DLD1 (cell line): ENCODE data around the gene FKBP9.
"Not testable (repeated sequence)": the region's sequence is repeated elsewhere in the genome, so short reads cannot be mapped to it uniquely, and the experiment has no call there.

Experiments
- in situ Hi-C: cut with HindIII; loops from 2 replicates; pipeline ENCODE4 v1.10.0; 2017; ENCODE audit warnings: low sequenced_read_pairs

FKBP9 gene

DNA sequence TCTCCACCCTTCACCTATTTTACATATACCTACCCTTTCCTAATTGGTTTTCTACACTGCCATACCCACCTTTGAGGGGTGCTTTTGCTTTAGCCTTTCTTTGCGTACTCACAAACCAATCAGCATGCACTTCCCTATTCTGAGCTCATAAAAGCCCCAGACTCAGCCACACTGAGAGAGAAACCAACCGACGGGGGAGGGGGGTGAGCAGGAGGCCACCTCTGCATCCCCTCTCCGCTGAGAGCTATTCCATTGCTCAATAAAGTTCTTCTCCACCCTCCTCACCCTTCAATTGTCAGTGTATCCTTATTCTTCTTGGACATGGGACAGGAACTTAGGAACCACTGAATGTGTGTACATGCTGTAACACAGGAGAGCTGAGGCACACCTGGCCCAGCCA lies 9.0 kb upstream of the FKBP9 start:
- in situ Hi-C loops = loop anchor here (10.0 kb wide), 1 partner anchor 97 kb away; no protein-coding TSS in a partner anchor

DNA sequence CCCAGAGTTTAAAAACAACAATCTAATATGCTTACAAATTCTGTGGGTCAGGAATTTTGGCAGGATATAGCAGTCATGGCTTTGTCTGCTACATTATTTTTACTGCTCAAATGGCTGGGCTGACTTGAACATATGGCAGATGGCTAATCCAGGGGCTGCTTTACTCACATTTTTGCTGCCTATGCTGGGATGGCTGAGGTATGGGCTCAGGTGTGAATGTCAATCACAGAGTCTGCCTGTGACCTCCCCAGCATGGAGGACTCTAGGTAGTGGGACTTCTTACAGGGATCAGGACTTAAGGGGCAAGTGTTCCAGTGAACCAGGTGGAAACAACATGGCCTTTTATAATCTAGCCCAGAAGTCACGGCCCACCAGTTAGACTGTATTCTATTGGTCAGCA lies 4.4 kb upstream of the FKBP9 start:
- in situ Hi-C loops = no loop called here

DNA sequence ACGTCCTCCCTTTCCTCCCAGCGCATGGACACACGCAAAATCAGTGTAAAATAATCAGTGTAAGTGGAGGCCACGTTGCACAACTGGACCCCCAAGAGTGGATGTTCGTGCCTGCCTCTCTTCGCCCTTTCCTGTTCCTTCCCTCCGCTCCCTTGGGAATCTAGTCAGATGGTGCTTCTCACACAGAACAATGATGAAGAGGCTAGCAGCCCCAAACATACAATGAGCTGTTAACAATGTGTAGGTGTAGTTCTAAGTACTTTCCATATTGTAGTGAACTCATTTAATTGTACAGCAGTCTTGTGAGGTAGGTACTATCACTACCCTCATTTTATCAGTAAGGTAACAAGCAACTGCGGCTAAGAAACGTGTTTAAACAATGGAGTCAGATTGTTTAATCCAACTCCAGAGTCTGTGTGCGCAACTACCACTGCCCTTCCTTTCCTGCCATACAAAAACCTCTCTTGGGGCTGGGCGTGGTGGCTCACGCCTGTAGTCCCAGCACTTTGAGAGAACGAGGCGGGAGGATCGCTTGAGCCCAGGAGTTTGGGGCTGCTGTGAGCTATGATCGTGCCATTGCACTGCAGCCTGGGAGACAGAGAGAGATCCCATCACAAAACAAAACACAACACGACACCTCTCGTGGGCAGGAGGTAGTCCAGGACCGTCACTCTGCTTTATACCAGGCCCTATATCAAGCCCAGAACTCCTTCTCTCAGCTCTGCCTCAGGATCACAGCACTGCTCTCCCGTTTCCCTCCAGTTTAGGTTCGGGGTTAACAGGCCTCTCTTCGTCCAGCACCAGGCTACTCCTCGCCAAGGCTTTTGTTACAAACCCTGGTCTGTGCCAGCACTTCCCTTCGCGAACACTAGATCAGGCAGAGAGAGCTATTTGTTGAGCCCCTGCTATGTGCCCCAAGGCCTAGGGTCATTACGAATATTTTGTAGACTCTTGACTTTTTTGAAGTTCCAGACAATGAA lies 1.1 kb downstream of the FKBP9 start:
- in situ Hi-C loops = no loop called here

DNA sequence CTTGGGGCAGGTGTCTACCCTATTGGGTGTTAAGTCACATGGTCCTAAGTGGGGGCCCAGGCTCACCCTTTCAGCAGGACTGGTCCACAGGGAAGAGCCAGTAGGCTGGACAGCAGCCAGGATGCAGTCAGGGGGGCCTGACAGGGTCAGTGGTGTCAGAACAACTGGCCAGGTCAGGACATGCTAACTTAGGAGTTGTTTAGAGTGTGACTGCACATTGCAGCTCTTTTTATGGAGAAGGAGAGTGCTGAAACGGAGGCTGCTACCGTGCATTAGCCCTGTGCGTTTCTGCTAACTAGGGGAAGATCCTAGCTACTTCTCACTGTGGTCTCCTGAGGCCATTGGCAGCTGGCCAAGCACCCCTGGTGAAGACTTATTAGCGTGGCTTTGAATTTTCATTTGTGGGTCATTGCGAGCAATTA lies 6.7 kb downstream of the FKBP9 start:
- in situ Hi-C loops = not testable (repeated sequence)

DNA sequence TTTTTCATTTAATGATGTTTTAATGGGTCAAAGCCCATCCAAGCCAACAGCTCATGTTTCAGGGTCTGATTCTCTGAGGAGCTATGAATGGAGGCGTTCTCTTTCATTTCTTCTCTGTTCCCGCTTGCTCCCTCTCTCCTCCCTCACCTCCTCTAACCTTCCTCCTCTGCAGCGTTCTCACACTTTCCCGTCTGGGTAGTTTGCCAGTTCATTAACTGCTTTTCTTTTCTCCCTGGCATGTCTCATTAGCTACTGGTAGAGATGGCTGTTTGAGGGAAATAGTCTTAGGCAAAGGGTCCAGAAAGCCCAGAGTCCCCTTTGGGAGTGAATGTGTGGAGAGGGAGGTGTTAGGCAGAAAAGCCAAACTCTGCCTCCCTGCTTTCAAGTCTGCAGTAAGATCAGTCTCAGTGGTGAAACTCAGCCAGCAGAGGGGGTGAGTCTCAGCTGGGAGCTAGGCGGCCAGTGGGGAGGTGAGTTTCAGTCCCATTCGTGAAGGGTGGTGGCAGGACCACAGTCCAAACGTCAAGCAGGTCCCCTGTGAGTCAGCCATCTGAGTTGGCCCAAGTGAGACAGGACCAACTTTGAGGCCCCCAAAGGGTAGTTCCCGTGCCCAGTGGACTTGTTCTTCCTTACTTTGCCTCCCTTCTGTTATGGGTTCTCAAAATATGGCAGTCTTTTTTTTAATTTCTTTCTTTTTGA lies 7.4 kb downstream of the FKBP9 start:
- in situ Hi-C loops = not testable (repeated sequence)

DNA sequence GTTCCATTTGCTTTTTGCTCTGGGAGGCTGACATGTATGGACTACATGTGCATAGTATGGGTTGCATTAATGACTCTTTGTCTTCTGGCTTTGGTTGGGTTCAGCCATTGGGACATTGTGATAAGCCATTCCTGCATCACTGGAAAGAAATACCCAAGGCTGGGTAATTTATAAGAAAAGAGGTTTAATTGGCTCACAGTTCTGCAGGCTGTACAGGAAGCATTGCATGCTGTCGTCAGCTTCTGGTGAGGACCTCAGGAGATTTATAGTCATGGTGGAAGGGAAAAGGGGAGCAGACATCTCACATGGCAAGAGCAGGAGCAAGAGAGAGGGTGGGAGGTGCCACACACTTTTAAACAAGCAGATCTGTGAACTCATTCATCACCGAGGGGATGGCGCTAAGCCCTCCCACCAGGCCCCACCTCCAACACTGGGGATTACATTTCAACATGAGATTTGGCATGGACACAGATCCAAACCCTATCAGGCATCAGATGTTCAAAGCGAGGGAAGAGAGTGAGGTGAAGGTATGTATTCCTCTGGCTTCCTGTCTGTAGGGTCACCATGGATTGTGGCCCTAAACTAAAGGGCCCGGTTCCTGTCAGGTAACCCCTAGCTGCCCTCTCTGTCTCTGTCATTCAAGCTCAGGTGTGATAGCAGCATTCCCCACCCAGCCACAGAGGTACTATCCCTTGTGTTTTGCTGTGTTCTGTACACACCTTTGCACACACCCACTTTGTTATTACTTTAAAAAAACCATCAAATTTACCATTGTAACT lies 9.4 kb downstream of the FKBP9 start:
- in situ Hi-C loops = not testable (repeated sequence)

DNA sequence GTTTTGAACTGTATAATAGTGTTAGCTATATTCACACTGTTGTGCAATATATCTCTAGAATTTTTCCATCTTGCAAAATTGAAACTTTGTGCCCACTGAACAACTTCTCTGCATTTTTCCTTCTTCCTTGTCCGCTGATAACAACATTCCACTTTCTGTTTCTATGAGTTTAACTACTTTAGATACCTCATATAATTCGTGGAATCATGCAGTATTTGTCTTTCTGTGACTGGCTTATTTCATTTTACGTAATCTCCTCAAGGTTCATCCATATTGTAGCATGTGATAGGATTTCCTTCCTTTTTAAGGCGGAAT lies 10.0 kb downstream of the FKBP9 start:
- in situ Hi-C loops = not testable (repeated sequence)

DNA sequence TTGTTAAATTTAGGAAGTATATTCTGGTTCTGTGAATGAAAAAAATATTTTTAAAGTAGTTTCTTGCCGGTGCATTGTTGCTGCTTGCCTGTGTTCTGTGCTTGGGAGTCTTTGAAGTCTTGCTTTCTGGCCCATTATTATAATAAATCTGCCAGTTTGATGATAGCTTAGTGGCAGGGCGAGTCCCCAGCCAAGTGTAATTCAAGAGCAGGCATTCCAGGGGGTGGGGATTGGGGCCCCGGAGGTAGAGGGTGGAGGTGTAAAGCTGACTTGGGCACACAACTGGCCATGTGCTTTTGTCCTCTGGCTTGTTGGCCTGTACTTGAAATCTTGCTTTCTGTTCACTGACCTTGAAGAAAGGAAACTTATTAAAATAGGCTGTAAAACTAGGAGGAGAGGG lies 14.7 kb downstream of the FKBP9 start:
- in situ Hi-C loops = not testable (repeated sequence)

DNA sequence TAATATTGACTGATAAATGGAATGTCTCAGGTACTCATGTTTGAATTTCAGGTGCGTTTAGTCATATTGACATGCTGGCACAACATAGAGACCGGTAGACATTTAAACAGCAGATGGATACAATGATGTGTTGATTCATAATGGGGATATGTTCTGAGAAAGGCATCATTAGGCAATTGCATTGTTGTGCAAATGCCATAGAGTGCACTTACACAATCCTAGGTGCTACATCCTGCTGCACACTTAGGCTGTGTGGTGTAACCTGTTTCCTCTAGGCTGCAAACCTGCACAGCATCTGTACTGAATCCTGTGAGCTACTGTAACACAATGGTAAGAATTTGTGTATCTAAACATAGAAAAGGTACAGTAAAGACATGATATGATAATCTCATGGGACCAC lies 19.9 kb downstream of the FKBP9 start:
- in situ Hi-C loops = not testable (repeated sequence)

DNA sequence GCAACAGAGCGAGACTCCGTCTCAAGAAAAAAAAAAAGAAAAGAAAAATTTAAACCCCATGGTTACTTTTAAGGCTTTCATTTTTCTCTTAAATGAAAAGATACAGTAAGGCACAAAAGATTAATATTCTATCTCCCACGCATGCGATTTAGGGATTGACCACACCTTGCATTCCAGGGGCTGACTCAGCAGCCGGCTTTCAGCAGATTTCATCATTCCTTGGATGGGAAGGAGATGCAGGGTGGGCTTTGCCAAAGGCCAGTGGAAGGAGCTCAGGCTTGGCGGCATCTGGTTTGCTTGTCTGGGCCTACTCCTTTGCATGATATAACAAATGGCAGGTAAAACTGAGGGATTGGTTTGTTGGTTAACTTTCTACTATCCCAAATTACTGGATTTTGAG lies 22.0 kb downstream of the FKBP9 start:
- in situ Hi-C loops = not testable (repeated sequence)

DNA sequence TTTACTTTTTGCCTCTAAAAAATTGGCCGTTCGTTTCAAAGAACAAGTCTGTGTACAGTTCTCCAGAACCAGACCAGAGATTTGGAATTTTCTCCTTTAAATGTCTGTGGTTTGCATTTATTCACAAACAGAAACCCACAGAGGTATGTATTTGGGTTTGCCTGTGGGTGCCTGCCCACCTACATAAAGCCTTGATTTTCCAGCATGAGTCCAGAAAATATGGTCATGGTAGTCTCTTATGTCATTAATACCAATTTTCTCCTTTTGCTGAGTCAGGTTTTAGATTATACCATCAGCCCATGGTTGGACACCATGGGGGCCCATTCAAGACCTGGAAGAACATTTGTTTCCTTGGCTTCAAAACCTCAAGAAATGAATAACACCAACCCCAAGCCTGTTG lies 22.7 kb downstream of the FKBP9 start:
- in situ Hi-C loops = not testable (repeated sequence)

DNA sequence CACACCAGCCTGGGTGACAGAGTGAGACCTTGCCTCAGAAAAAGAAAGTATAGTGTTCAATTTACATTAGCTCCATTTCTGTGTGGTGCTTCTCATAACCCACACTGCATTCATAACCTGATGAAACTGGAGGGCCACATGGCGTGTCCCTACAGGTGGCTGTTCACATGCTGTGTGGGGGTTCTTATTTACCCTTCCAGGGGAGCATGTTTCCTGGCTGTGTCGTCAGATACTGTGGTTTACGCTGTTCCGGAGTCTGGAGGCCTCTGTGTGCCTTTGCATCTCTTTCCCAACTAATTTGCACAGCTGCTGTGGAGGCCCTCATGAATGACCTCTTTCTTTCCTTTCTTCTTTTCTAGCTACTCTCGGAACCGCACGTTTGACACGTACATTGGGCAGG lies 30.9 kb downstream of the FKBP9 start:
- in situ Hi-C loops = not testable (repeated sequence)

DNA sequence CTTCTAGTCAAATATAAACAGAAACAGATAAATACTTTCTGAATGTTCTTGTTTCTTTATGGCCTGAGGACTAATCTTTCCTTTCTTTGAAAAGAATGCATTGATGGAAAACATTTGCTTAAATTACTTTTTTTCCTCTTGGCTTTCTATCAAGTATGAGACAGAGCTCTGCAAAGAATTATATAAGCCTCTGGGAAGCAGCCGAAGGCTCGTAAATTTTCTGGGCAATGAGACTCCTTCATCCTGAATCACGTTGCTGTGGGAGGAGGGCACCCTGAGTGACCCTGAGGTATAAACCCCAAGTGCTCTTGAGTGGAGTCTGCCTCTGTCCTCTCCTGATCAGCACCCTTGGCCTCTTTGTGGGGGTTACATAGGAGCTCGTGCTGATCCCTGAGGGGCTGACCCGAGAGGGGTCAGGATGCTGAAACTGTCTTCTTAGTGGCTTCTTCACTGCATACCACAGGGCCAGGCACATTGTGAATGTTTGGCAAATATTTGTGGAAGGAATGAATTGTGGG lies 33.9 kb downstream of the FKBP9 start:
- in situ Hi-C loops = not testable (repeated sequence)

DNA sequence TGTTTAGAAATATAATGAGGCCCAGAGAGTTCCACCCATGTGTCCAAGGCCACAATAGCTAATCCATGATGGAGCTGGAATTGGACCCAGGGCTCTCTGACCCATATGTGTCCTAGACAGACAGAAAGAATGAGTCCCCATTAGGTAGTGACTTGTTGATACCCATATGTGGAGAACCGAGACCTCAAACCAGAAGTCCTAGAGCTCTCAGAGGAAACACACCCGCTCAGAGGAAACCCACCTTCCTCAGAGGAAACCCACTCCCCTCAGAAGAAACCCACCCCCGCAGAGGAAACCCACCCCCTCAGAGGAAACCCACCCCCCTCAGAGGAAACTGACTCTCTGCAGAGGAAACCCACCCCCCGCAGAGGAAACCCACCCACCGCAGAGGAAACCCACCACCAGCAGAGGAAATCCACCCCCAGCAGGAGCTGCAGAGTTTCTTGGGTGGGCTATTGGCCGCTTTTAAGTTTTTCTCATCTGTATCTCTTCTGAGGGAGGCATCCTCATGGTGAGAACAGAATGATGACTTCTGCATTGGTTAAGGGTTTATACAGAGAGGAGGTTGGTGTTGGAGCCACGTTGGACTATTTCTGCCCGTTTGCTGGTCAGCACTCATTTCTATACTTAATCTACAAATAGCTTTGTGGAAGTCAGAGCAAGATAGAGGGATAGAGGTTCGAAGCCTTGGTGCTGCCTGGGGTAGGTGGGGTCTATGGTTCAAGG lies 34.9 kb downstream of the FKBP9 start:
- in situ Hi-C loops = not testable (repeated sequence)

DNA sequence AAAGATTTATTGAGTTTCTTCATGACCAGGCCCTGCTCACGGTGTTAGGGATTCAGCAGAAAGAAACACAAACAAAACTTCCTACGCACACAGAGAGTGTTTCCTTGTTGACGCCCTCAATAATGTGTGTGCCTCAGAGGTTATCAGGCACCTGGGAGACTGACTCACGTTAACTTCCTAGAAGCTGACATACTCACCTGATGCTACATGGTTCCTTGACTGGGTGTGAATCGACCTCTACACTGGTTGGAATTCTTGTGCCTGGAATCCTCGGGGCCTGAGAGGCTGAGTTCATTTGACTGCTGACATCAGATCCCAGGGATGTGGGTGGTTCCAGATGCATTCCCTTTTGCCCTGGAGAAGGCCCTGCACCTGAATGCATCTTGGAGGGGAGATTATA lies 35.5 kb downstream of the FKBP9 start:
- in situ Hi-C loops = not testable (repeated sequence)

DNA sequence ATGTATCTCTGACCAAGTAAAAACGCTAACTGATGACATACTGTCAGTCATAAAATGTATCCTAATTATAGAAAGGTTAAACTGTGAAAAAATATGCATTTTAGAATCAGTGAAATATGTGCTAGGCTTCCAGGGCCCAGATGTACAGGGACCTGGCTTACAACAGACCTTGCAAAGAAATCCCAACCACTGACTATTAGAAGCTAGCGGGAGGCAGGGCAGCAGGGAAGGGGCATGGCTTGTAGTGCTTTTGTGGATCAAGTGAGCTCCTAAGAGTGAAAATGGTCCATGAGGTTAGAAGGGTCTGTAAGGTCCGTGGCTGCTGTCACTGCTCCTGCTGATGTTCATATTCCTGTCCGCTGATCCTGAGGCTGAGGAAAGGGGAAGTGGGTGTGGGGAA lies 40.7 kb downstream of the FKBP9 start:
- in situ Hi-C loops = not testable (repeated sequence)

DNA sequence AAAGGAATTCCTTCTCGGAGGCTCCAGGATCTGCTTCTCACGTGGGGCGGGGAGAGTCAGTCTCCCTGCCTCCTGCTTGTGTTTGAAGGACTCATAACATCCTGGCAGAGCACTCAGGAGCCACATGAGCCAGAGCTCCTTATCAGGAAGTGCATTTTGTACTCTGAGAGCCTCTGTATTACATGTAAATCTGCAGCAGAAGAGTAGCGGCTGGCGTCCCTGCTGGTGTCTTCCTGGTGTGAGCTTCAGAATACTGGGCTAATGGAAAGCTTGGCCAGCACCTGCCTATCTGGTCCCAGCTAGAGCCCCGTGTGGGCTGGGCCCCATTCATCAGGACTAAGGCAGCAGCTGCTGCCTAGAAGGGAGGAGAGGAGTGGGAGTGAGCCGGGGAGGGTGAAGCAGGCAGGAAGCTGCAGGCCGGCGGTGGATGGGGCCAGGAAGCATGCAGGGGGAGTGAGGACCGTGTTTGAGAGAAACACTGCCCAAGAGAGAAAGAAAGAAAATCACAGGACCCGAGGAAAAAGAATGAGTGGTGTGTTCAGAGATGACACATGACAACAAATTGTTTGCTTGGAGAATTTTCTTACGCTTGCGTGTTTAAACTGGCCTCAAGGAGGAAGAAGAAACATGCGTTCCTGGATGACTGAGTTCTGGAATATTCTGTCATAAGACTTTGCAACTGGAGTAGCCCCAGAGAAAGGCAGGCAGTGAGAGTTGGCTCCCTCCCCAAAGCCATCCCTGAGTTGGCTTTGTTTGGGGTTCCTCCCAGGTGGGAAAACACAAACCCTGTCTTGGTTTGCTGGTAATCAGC lies 41.3 kb downstream of the FKBP9 start:
- in situ Hi-C loops = not testable (repeated sequence)

DNA sequence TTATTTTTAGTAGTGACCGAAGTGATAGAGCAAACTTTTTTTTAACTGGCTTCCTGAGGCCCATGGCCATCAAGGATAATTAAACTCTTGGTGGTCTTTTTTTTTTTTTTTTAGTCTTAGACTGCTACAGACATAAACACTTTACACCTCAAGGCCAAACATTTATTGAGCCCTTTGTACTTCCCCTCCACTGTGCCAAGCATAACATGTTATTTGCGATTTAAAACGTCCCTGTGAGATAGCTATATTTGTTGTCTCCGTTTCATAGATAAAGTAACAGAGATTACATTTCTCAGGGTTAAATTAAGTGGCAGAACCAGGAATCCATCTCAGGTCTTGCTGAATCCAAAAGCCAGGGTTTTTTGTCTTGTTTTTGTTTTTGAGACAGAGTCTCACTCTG lies 42.1 kb downstream of the FKBP9 start:
- in situ Hi-C loops = not testable (repeated sequence)

DNA sequence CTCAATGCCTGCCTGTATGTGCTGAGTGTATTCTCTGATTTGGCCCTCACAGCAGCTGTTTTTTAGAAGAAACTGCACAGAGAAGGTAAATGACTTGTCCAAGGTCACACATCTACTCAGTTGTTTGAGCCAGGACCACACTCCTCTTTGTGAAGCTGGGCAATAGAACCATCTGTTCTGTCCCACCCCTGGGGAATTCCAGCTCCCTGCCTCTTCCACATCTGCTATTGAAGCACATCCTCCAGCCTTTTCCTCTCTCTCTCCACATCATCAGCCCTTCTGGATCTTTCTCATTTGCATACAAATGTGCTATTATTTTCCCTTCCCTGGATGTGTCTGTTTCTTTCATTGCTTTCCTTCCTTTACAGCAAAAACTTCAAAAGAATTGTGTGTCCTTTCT lies 45.9 kb downstream of the FKBP9 start:
- in situ Hi-C loops = not testable (repeated sequence)
